ENCODE measurements around the gene PLA2G4B. TPM values are rescaled to one million over a fixed set of nuclear protein-coding genes. Genes with fewer than 3 reads are reported as not detected.
A peak's percentile ranks its signal among the peaks of the same experiment; 100 is the strongest.

PLA2G4B gene
- total RNA-seq, 1 experiment from 2014 or later: 11.0 TPM

- no peak overlapping the region for H3K27ac Mint-ChIP-seq
- CTCF ChIA-PET: interaction anchor here (1.2 to 3.1 kb wide), 2 partner anchors 47 to 227 kb away, joined by 3 to 23 read pairs; no protein-coding TSS in a partner anchor
- POLR2A ChIA-PET: no interaction called here
Measured at GRCh38 chr15:41857316-41857715, 18.7 kb downstream of the PLA2G4B start.

GRCh38 chr15:41858756-41859155, 20.1 kb downstream of the PLA2G4B start:
- CTCF ChIA-PET: interaction anchor here (0.6 to 3.1 kb wide), 17 partner anchors 10 to 97 kb away, joined by 3 to 23 read pairs (median 5); partner anchors contain the start of gene MAPKBP1
- peaks cover 9% of the 10 kb centered on the region for H3K4me1 Mint-ChIP-seq

More at GRCh38 chr15:41857316-41857715, 18.7 kb downstream of the PLA2G4B start:
- no peak for TF ChIP-seq ZNF425 (CRISPR knock-in tag; conservative IDR thresholded peaks at IDR 0.05)
- TF ChIP-seq SP1 (CRISPR knock-in tag; conservative IDR thresholded peaks at IDR 0.05): no peak
- no peak for TF ChIP-seq NR2C2 (CRISPR knock-in tag; IDR thresholded peaks at IDR 0.05)
- TF ChIP-seq ATF6 (CRISPR knock-in tag; IDR thresholded peaks at IDR 0.05): no peak
- TF ChIP-seq HMGXB4 (CRISPR knock-in tag; IDR thresholded peaks at IDR 0.05): no peak
- TF ChIP-seq ZNF671 (CRISPR knock-in tag; IDR thresholded peaks at IDR 0.05): no peak
- no peak for TF ChIP-seq KAT7 (CRISPR knock-in tag; IDR thresholded peaks at IDR 0.05; ENCODE audit: borderline replicate concordance)
- TF ChIP-seq SOX15 (CRISPR knock-in tag; IDR thresholded peaks at IDR 0.05): no peak
- TF ChIP-seq, protein P1, sequence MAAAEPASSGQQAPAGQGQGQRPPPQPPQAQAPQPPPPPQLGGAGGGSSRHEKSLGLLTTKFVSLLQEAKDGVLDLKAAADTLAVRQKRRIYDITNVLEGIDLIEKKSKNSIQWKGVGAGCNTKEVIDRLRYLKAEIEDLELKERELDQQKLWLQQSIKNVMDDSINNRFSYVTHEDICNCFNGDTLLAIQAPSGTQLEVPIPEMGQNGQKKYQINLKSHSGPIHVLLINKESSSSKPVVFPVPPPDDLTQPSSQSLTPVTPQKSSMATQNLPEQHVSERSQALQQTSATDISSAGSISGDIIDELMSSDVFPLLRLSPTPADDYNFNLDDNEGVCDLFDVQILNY (CRISPR knock-in tag; IDR thresholded peaks at IDR 0.05): no peak
- TF ChIP-seq NFYB (CRISPR knock-in tag; conservative IDR thresholded peaks at IDR 0.05; ENCODE audit: low read depth): no peak
- no peak for TF ChIP-seq ATF1 (CRISPR knock-in tag; IDR thresholded peaks at IDR 0.05)
- TF ChIP-seq, protein P2, sequence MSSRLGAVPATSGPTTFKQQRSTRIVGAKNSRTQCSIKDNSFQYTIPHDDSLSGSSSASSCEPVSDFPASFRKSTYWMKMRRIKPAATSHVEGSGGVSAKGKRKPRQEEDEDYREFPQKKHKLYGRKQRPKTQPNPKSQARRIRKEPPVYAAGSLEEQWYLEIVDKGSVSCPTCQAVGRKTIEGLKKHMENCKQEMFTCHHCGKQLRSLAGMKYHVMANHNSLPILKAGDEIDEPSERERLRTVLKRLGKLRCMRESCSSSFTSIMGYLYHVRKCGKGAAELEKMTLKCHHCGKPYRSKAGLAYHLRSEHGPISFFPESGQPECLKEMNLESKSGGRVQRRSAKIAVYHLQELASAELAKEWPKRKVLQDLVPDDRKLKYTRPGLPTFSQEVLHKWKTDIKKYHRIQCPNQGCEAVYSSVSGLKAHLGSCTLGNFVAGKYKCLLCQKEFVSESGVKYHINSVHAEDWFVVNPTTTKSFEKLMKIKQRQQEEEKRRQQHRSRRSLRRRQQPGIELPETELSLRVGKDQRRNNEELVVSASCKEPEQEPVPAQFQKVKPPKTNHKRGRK (CRISPR knock-in tag; IDR thresholded peaks at IDR 0.05; ENCODE audit: borderline replicate concordance): no peak
- Mint-ChIP-seq H3K27me3 (ENCODE audit: low read depth) (no peaks in the 10 kb centered on the region), H3K9me3 (no peaks in the 10 kb centered on the region), H3K4me3 (no peak overlapping the region), H3K36me3 (no peaks in the 10 kb centered on the region), H3K4me1 (peaks cover 4% of the 10 kb centered on the region)
- DNase-seq (ENCODE audit: low spot score) (no peak), ATAC-seq (no peak)

More at GRCh38 chr15:41858756-41859155, 20.1 kb downstream of the PLA2G4B start:
- DNase-seq (ENCODE audit: low spot score) (peak; percentile 37), ATAC-seq (peak; percentile 13)
- TF ChIP-seq NFE2L1 (CRISPR knock-in tag; IDR thresholded peaks at IDR 0.05): no peak
- TF ChIP-seq IRF1 (CRISPR knock-in tag; IDR thresholded peaks at IDR 0.05): no peak
- TF ChIP-seq TEAD4 (CRISPR knock-in tag; IDR thresholded peaks at IDR 0.05): no peak
- TF ChIP-seq CREM (CRISPR knock-in tag; IDR thresholded peaks at IDR 0.05): no peak
- TF ChIP-seq TCF7 (CRISPR knock-in tag; IDR thresholded peaks at IDR 0.05; ENCODE audit: low read depth): no peak
- no peak for TF ChIP-seq ELF4 (CRISPR knock-in tag; IDR thresholded peaks at IDR 0.05; ENCODE audit: low read depth)
- TF ChIP-seq ATF6 (CRISPR knock-in tag; IDR thresholded peaks at IDR 0.05): no peak
- Mint-ChIP-seq H3K36me3 (no peaks in the 10 kb centered on the region), H3K27ac (peak overlapping the region; percentile 60; the same call in 1 of the 2 replicates), H3K9me3 (no peaks in the 10 kb centered on the region), H3K27me3 (ENCODE audit: low read depth) (no peaks in the 10 kb centered on the region), H3K4me3 (no peak overlapping the region)
- POLR2A ChIA-PET: no interaction called here
